ENCODE results near the gene SLC43A2.

SLC43A2 gene

DNA sequence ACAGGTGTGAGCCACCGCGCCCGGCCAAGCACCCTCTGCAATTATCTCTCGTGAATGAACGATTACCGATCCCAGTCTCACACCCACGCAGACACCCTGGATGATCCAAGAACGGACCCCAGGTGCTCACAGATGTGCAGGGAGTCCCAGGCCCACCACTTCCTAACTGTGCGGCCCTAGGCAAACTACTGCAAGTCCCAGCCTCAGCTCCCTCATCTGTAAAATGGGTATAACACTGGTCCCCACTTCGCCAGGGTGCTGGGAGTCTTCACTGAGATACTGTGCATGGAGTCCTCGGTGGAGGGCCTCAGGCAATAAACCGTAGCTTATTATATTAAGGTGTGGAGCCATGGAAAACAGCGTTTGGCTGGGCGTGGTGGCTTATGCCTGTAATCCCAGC is 44.5 kb downstream of the SLC43A2 start:
- TF ChIP-seq, protein P1, sequence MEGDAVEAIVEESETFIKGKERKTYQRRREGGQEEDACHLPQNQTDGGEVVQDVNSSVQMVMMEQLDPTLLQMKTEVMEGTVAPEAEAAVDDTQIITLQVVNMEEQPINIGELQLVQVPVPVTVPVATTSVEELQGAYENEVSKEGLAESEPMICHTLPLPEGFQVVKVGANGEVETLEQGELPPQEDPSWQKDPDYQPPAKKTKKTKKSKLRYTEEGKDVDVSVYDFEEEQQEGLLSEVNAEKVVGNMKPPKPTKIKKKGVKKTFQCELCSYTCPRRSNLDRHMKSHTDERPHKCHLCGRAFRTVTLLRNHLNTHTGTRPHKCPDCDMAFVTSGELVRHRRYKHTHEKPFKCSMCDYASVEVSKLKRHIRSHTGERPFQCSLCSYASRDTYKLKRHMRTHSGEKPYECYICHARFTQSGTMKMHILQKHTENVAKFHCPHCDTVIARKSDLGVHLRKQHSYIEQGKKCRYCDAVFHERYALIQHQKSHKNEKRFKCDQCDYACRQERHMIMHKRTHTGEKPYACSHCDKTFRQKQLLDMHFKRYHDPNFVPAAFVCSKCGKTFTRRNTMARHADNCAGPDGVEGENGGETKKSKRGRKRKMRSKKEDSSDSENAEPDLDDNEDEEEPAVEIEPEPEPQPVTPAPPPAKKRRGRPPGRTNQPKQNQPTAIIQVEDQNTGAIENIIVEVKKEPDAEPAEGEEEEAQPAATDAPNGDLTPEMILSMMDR (conservative IDR thresholded peaks at IDR 0.05; ENCODE audit: control insufficient read depth, insufficient read depth, low read depth, low read length), result no peak
- no peak for DNase-seq (ENCODE audit: low read depth)
- H3K4me3 ChIP-seq (ENCODE audit: control insufficient read depth, low read depth, low read length), result no peak overlapping the region

DNA sequence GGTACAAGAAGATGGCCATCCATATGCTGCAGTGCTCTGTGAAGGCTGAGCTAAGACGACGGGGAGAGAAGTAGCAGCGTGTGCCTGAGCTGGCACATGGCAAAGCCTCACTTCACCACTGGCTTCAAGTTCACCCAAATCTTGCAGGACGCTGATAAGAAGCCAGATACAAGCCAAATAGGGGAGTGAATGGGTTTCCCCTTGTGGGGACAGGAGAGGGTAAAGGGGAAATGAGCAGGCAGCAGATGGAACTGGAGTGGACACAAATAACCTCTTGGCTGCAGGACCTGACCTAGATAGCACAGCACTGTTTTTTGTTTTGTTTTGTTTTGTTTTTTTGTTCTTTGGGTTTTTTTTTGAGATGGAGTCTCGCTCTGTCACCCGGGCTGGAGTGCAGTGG is 45.1 kb downstream of the SLC43A2 start:
- H3K4me3 ChIP-seq (ENCODE audit: control insufficient read depth, low read depth, low read length), result no peak overlapping the region
- DNase-seq (ENCODE audit: low read depth), result no peak
- TF ChIP-seq, protein P1 (conservative IDR thresholded peaks at IDR 0.05; ENCODE audit: control insufficient read depth, insufficient read depth, low read depth, low read length), result no peak

DNA sequence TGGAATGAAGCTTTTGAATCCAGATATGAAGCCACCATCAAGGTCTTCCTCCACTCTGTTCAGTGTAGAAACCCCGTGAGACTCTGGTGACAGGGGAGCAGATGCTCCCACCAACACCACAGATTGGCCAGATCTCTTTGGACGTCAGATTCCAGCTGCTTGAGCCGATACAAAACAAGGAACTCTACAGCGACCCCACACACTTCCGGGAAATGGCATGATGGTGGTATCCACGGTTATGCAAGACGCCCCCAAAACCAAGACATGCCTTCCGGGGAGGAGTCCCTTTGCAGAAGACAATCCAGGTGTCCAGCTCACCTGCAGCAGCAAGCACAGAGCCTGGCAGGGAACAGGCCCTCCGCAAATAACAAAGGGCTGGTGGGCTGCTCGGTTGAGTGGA is 46.3 kb downstream of the SLC43A2 start:
- no peak for DNase-seq (ENCODE audit: low read depth)
- TF ChIP-seq, protein P1 (conservative IDR thresholded peaks at IDR 0.05; ENCODE audit: control insufficient read depth, insufficient read depth, low read depth, low read length), result no peak
- no peak overlapping the region for H3K4me3 ChIP-seq (ENCODE audit: control insufficient read depth, low read depth, low read length)

DNA sequence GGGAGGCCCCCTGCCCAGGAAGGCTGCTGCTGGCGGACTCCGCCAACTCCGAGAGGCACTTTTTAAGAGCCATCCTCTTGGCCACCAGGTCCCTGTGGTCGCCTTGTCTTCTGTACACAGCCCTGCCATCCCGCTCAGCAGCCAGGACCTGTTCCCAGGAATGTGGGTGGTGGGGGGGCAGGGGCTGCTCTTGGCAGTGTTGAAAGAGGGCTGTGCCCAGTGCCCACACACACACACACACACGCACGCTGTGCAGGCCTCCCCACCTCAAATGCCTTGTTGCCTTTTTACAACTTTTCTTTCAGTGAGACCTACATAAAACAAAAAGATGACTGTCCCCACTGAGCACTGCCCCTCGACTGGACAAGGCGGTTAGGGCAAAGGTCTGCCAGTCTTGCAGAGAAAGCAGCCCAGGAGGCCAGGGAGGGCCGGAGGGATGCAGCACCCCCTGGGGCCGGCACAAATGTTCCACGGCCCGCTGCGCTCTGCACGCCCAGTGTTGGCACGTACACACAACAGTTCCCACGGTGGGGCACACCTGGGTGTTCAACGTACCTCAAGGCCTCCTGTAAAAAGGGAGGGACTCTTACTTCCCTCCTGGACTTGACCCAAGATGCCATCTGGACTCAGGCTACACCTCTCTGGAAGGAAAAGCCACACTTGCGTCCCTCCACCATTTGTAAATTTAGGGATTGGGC is 47.5 kb downstream of the SLC43A2 start:
- TF ChIP-seq, protein P1 (conservative IDR thresholded peaks at IDR 0.05; ENCODE audit: control insufficient read depth, insufficient read depth, low read depth, low read length), result no peak
- no peak for DNase-seq (ENCODE audit: low read depth)
- no peak overlapping the region for H3K4me3 ChIP-seq (ENCODE audit: control insufficient read depth, low read depth, low read length)

DNA sequence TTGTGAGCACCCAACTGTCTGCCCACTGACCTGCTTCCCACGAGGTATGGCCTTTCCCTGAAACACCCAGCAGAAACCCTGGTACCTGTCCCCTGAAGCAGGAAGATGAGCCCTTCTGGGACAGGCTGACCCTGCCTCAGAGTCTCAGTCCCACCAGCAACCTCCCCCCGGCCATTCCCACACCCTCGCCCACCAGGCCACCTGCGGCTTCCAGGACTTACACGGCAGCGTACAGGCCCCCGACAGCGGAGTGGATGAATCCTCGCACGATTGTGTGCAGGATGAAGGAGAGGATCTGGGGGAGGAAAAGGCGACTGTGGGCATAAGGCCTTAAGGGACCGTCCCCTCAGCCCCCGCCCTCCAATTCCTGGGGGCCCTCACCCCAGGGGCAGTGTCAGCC is 50.6 kb downstream of the SLC43A2 start:
- DNase-seq (ENCODE audit: low read depth), result no peak
- H3K4me3 ChIP-seq (ENCODE audit: control insufficient read depth, low read depth, low read length), result no peak overlapping the region
- TF ChIP-seq, protein P1 (conservative IDR thresholded peaks at IDR 0.05; ENCODE audit: control insufficient read depth, insufficient read depth, low read depth, low read length), result no peak

DNA sequence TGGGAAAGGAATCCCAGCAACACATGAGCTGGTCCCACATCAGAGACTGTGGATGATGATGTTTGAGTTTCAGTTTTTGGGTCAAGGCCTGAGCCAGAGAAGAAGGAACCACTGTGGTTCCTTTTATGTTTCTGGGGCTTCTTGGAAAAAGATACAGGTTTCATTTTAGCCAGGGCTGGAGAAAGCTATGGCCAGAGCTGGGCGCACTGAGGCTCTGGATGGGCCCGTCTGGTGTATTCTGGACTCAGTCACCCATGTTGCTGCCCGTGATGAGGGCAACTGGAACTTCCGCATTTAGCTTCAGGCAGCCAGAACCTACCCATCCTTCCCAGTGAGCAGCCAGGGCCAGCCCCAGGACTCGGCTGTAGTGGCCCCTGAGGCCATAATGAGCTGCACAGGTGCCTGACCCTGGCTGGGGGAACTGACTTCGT is 51.0 kb downstream of the SLC43A2 start:
- TF ChIP-seq, protein P1 (conservative IDR thresholded peaks at IDR 0.05; ENCODE audit: control insufficient read depth, insufficient read depth, low read depth, low read length), result no peak
- no peak overlapping the region for H3K4me3 ChIP-seq (ENCODE audit: control insufficient read depth, low read depth, low read length)
- no peak for DNase-seq (ENCODE audit: low read depth)

Data from fibroblast of mammary gland (primary cell).